HG03354 (cell line): Measurements from ENCODE around the gene ATG9A.
"Not testable (repeated sequence)": the region's sequence is repeated elsewhere in the genome, so short reads cannot be mapped to it uniquely, and the experiment has no call there.

Experiments used
- ATAC-seq: cut with Tn5 transposase; IDR thresholded peaks from one replicate; pipeline ENCODE4 v1.9.1; 2021; ENCODE audit warnings: mild to moderate bottlenecking; ENCODE audit not compliant: unreplicated experiment, poor library complexity, severe bottlenecking

The ATG9A gene

GRCh38 chr2:219207884-219208740 lies 21.3 kb downstream of the ATG9A start:
- no peak for ATAC-seq

GRCh38 chr2:219207134-219207883 lies 22.1 kb downstream of the ATG9A start:
- no peak for ATAC-seq

- peak; percentile 99 for ATAC-seq
Observed at GRCh38 chr2:219206328-219207133, 22.9 kb downstream of the ATG9A start, which contains the start of gene ZFAND2B. TSS of gene ZFAND2B (plus strand) at chr2:219206782. CDS start at chr2:219206988, 206 bp downstream.

GRCh38 chr2:219205981-219206327 lies 23.5 kb downstream of the ATG9A start:
- no peak for ATAC-seq

GRCh38 chr2:219205165-219205538 lies 24.3 kb downstream of the ATG9A start:
- no peak for ATAC-seq

- no peak for ATAC-seq
Observed at GRCh38 chr2:219204425-219205164, 24.8 kb downstream of the ATG9A start.

- ATAC-seq: not testable (repeated sequence)
Observed at GRCh38 chr2:219201331-219201730, 28.1 kb downstream of the ATG9A start.

- not testable (repeated sequence) for ATAC-seq
Observed at GRCh38 chr2:219200502-219201326, 28.7 kb downstream of the ATG9A start.

GRCh38 chr2:219199470-219200211 lies 29.8 kb downstream of the ATG9A start:
- ATAC-seq: no peak

- ATAC-seq: no peak
Observed at GRCh38 chr2:219198974-219199373, 30.5 kb downstream of the ATG9A start.

- ATAC-seq: no peak
Observed at GRCh38 chr2:219197388-219197787, 32.0 kb downstream of the ATG9A start.

GRCh38 chr2:219186754-219187456 lies 42.5 kb downstream of the ATG9A start:
- ATAC-seq: no peak

- ATAC-seq: no peak
Observed at GRCh38 chr2:219184121-219184520, 45.3 kb downstream of the ATG9A start.

GRCh38 chr2:219183151-219183772 lies 46.2 kb downstream of the ATG9A start:
- no peak for ATAC-seq

- no peak for ATAC-seq
Observed at GRCh38 chr2:219182331-219183150, 46.9 kb downstream of the ATG9A start.

- no peak for ATAC-seq
Observed at GRCh38 chr2:219181531-219181930, 47.9 kb downstream of the ATG9A start.
